Measurements from ENCODE around the gene SCT.
A peak's percentile ranks its signal among the peaks of the same experiment; 100 is the strongest.

SCT gene

GRCh38 chr11:608791-609251 is 18.2 kb downstream of the SCT start:
- no peak overlapping the region for H3K4me3 ChIP-seq (replicated peaks; ENCODE audit: low read depth, low read length)

GRCh38 chr11:607971-608659 is 18.9 kb downstream of the SCT start:
- TF ChIP-seq CTCF (IDR thresholded peaks at IDR 0.05; ENCODE audit: low read length, missing control alignments), result no peak
- DNase-seq (ENCODE audit: low read depth), result no peak
- no peak overlapping the region for H3K4me3 ChIP-seq (replicated peaks; ENCODE audit: low read depth, low read length)

More at GRCh38 chr11:608791-609251, 18.2 kb downstream of the SCT start:
- DNase-seq (ENCODE audit: low read depth), result no peak
- no peak for TF ChIP-seq CTCF (IDR thresholded peaks at IDR 0.05; ENCODE audit: low read length, missing control alignments)

GRCh38 chr11:607020-607780 is 19.8 kb downstream of the SCT start:
- H3K4me3 ChIP-seq (replicated peaks; ENCODE audit: low read depth, low read length), result no peak overlapping the region
- no peak for TF ChIP-seq CTCF (IDR thresholded peaks at IDR 0.05; ENCODE audit: low read length, missing control alignments)
- no peak for DNase-seq (ENCODE audit: low read depth)

GRCh38 chr11:606245-606644 is 20.7 kb downstream of the SCT start:
- TF ChIP-seq CTCF (IDR thresholded peaks at IDR 0.05; ENCODE audit: low read length, missing control alignments), result no peak
- peak; percentile 88 for DNase-seq (ENCODE audit: low read depth)
- no peak overlapping the region for H3K4me3 ChIP-seq (replicated peaks; ENCODE audit: low read depth, low read length)

GRCh38 chr11:605286-606129 is 21.5 kb downstream of the SCT start:
- TF ChIP-seq CTCF (IDR thresholded peaks at IDR 0.05; ENCODE audit: low read length, missing control alignments), result no peak
- H3K4me3 ChIP-seq (replicated peaks; ENCODE audit: low read depth, low read length), result no peak overlapping the region
- DNase-seq (ENCODE audit: low read depth), result no peak

GRCh38 chr11:603154-603553 is 23.8 kb downstream of the SCT start:
- no peak for TF ChIP-seq CTCF (IDR thresholded peaks at IDR 0.05; ENCODE audit: low read length, missing control alignments)
- DNase-seq (ENCODE audit: low read depth), result no peak

More at GRCh38 chr11:603154-603553, 23.8 kb downstream of the SCT start:
- H3K4me3 ChIP-seq (replicated peaks; ENCODE audit: low read depth, low read length), result no peak overlapping the region
